ENCODE results near the gene GOSR2. TPM values are rescaled to one million over a fixed set of nuclear protein-coding genes. Genes with fewer than 3 reads are reported as not detected.
A peak's percentile ranks its signal among the peaks of the same experiment; 100 is the strongest.

GOSR2 gene
- total and polyA plus RNA-seq, 3 experiments from 2014 or later, result 50.6 to 62.4 (median 61.1) TPM

DNA sequence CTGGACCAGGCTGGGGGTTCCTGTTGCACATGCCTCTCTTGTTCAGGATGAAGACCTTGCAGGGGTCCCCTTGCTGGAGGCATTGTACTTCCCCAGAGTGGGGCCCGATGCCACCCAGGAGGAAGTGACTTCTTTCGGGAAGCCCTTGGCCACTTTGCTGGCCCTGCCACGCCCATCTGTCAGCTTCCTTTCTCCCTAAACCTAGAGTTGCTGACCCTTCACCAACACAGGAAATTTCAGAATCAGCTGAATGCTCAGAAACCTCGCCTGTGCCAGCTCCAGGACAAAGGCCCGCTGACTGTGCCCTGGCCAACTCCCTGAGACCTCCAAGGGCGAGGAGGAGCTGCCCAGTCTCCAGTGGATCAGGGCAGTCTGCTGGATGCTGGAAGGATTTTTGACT lies 44.9 kb upstream of the GOSR2 start:
- no peak overlapping the region for H3K4me3 ChIP-seq (ENCODE audit: low read length)
- H3K9me3 Mint-ChIP-seq, result no peaks in the 10 kb centered on the region
- ChIA-PET CTCF (no interaction called here), POLR2A (no interaction called here)
- no peak overlapping the region for H3K27ac ChIP-seq (ENCODE audit: low read depth, low read length)
- peaks cover 0 to 1% of the 10 kb centered on the region in 2 donors for H3K27me3 Mint-ChIP-seq
- H3K27ac Mint-ChIP-seq, result no peak overlapping the region
- no peaks in the 10 kb centered on the region for H3K36me3 ChIP-seq (ENCODE audit: insufficient read depth, low read length)
- peaks cover 0 to 4% (median 0%) of the 10 kb centered on the region in 3 donors for H3K4me1 Mint-ChIP-seq
- no peaks in the 10 kb centered on the region for H3K36me3 Mint-ChIP-seq
- H3K4me3 Mint-ChIP-seq, result no peak overlapping the region
- H3K9me3 ChIP-seq (ENCODE audit: low read length), result no peaks in the 10 kb centered on the region
- H3K27me3 ChIP-seq (ENCODE audit: insufficient read depth, low read length, poor library complexity, severe bottlenecking), result no peaks in the 10 kb centered on the region
- no peak for DNase-seq
- no peaks in the 10 kb centered on the region for H3K4me1 ChIP-seq (ENCODE audit: insufficient read depth, low read length)

DNA sequence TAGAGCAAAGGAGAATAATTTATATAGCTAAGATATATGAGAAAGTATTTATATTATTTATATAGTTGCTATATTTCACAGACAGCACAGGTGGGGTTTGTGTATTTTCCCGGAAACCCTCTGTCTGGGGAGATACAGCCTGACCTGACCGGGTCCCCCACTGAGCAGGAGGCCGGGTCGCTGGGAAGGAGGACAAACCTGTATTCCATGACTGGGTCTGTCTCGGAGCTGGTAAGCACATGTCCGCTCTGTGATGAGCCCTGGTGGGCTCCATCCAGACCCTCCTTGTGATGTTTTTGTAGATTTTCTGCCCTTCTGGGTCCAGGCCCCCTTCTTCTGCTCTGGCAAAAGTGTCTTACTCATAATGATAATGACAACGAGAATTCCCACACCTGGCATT lies 43.9 kb upstream of the GOSR2 start:
- H3K36me3 Mint-ChIP-seq, result no peaks in the 10 kb centered on the region
- no peaks in the 10 kb centered on the region for H3K9me3 ChIP-seq (ENCODE audit: low read length)
- H3K4me3 Mint-ChIP-seq, result no peak overlapping the region
- no peak overlapping the region for H3K27ac ChIP-seq (ENCODE audit: low read depth, low read length)
- POLR2A ChIA-PET, result no interaction called here
- peaks cover 0 to 1% of the 10 kb centered on the region in 2 donors for H3K27me3 Mint-ChIP-seq
- peaks cover 0 to 4% (median 0%) of the 10 kb centered on the region in 3 donors for H3K4me1 Mint-ChIP-seq
- no peaks in the 10 kb centered on the region for H3K9me3 Mint-ChIP-seq
- no peaks in the 10 kb centered on the region for H3K27me3 ChIP-seq (ENCODE audit: insufficient read depth, low read length, poor library complexity, severe bottlenecking)
- DNase-seq, result no peak
- H3K27ac Mint-ChIP-seq, result no peak overlapping the region
- H3K4me3 ChIP-seq (ENCODE audit: low read length), result no peak overlapping the region
- no peaks in the 10 kb centered on the region for H3K4me1 ChIP-seq (ENCODE audit: insufficient read depth, low read length)
- H3K36me3 ChIP-seq (ENCODE audit: insufficient read depth, low read length), result no peaks in the 10 kb centered on the region
- CTCF ChIA-PET, result no interaction called here

DNA sequence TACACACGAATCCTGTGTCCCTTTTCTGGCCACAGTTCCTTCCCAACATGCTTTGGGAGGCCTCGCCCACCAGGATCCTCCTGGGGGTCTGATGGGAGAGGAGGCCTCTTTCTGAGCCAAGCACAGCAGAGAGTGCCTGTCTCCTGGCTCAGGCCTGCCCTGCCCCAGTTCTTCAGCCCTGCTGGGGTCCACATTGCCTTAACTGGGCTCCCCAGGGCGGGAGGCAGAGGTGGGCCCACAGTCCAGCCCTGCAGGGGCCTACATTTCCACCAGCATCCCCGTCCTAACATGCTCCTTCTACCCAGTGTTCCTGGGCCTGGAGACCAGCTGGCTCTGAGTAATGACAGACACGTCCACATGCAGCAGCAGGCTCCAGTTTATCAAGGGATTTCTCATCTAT lies 41.9 kb upstream of the GOSR2 start:
- Mint-ChIP-seq H3K27me3 (peaks cover 6% of the 10 kb centered on the region in 2 donors), H3K9me3 (no peaks in the 10 kb centered on the region), H3K4me3 (no peak overlapping the region), H3K36me3 (no peaks in the 10 kb centered on the region), H3K4me1 (peaks cover 0 to 4% (median 0%) of the 10 kb centered on the region in 3 donors), H3K27ac (no peak overlapping the region)
- no peaks in the 10 kb centered on the region for H3K36me3 ChIP-seq (ENCODE audit: insufficient read depth, low read length)
- no peaks in the 10 kb centered on the region for H3K4me1 ChIP-seq (ENCODE audit: insufficient read depth, low read length)
- POLR2A ChIA-PET, result no interaction called here
- H3K4me3 ChIP-seq (ENCODE audit: low read length), result no peak overlapping the region
- CTCF ChIA-PET, result no interaction called here
- H3K27me3 ChIP-seq (ENCODE audit: insufficient read depth, low read length, poor library complexity, severe bottlenecking), result no peaks in the 10 kb centered on the region
- DNase-seq, result no peak
- H3K27ac ChIP-seq (ENCODE audit: low read depth, low read length), result no peak overlapping the region
- no peaks in the 10 kb centered on the region for H3K9me3 ChIP-seq (ENCODE audit: low read length)

DNA sequence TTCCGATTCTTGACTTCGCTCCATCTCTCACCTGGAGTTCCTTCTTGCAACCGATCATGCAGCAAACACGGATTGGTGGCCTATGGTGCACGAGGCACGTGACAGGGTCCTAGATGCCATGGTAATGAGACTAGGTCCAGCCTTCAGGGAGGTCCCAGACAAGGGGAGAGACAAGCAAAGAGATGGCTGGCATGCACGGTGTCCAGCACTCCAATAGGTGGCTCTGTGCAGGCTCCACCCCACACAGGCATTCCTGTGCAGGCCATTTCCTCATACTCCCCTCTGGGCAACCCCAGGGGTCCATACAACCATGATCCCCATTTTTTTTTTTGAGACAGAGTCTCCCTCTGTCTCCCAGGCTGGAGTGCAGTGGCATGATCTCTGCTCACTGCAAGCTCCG lies 40.3 kb upstream of the GOSR2 start:
- ChIA-PET POLR2A (no interaction called here), CTCF (no interaction called here)
- H3K27me3 ChIP-seq (ENCODE audit: insufficient read depth, low read length, poor library complexity, severe bottlenecking), result no peaks in the 10 kb centered on the region
- Mint-ChIP-seq H3K4me1 (peaks cover 0 to 3% (median 0%) of the 10 kb centered on the region in 3 donors), H3K27ac (no peak overlapping the region), H3K9me3 (no peaks in the 10 kb centered on the region), H3K4me3 (no peak overlapping the region), H3K27me3 (peaks cover 6 to 13% of the 10 kb centered on the region in 2 donors), H3K36me3 (no peaks in the 10 kb centered on the region)
- no peaks in the 10 kb centered on the region for H3K36me3 ChIP-seq (ENCODE audit: insufficient read depth, low read length)
- H3K4me1 ChIP-seq (ENCODE audit: insufficient read depth, low read length), result no peaks in the 10 kb centered on the region
- H3K9me3 ChIP-seq (ENCODE audit: low read length), result no peaks in the 10 kb centered on the region
- no peak overlapping the region for H3K4me3 ChIP-seq (ENCODE audit: low read length)
- H3K27ac ChIP-seq (ENCODE audit: low read depth, low read length), result no peak overlapping the region
- no peak for DNase-seq

DNA sequence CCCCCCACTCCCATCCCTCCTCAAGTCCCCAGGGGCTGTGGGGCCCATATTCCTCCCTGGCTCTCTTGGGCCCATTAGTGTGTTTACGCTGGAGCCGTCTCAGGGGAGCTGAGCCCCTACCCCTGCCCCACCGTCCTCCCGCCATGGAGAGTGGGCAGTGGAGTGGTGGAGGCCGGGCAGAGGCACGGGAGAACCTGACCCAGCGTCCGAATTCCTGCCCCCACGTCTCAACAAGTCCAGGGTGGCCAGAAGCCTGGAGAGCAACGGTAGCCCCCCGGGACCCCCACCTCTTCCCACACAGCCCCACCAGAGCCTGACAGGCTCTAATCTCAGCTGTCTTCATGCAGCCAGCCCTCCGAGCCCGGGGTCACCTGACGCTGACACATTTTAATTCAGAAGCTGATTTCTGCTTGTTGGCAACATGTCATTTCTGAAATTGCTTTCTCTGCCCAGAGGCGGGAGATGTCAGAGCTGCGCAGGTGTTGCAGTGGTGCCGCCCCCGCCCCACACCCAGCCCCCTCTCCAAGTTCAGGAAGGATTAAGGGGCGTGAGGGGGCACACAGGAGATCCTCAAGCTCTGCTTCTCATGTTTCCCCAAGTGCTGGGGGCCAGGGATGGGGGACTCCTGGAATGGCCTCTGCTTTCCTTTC lies 39.0 kb upstream of the GOSR2 start:
- Histone ChIP-seq H3K36me3 (ENCODE audit: insufficient read depth, low read length) (no peaks in the 10 kb centered on the region), H3K27ac (ENCODE audit: low read depth, low read length) (no peak overlapping the region), H3K4me1 (ENCODE audit: insufficient read depth, low read length) (no peaks in the 10 kb centered on the region), H3K4me3 (ENCODE audit: low read length) (no peak overlapping the region), H3K9me3 (ENCODE audit: low read length) (no peaks in the 10 kb centered on the region), H3K27me3 (ENCODE audit: insufficient read depth, low read length, poor library complexity, severe bottlenecking) (no peaks in the 10 kb centered on the region)
- Mint-ChIP-seq H3K4me1 (no peaks in the 10 kb centered on the region), H3K4me3 (no peak overlapping the region), H3K9me3 (no peaks in the 10 kb centered on the region), H3K27me3 (peaks cover 4 to 20% of the 10 kb centered on the region in 2 donors), H3K27ac (no peak overlapping the region), H3K36me3 (no peaks in the 10 kb centered on the region)
- CTCF ChIA-PET, result no interaction called here
- DNase-seq, result no peak
- POLR2A ChIA-PET, result no interaction called here

DNA sequence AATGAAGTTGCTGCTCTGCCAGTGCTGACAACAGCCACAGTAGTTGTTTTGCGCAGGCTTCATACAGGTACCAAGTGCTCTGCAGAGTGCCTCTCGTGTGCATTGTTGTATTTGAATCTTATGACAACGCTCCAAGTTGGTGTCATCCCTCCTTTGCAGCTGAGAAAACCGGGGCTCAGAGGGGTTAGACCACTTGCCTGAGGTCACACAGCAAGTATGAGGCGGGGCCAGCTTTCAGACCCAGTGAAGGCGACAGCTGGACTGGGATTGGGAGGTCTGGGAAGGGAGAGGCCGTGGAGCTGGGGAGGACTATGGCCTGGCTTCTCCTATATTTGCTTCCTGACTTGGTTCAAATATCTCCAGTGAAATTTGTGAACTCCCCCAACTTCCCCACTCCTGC lies 38.4 kb upstream of the GOSR2 start:
- H3K4me3 Mint-ChIP-seq, result no peak overlapping the region
- Histone ChIP-seq H3K36me3 (ENCODE audit: insufficient read depth, low read length) (no peaks in the 10 kb centered on the region), H3K9me3 (ENCODE audit: low read length) (no peaks in the 10 kb centered on the region), H3K27ac (ENCODE audit: low read depth, low read length) (no peak overlapping the region), H3K4me1 (ENCODE audit: insufficient read depth, low read length) (no peaks in the 10 kb centered on the region), H3K27me3 (ENCODE audit: insufficient read depth, low read length, poor library complexity, severe bottlenecking) (no peaks in the 10 kb centered on the region), H3K4me3 (ENCODE audit: low read length) (no peak overlapping the region)
- ChIA-PET CTCF (no interaction called here), POLR2A (no interaction called here)
- no peaks in the 10 kb centered on the region for H3K36me3 Mint-ChIP-seq
- no peak overlapping the region for H3K27ac Mint-ChIP-seq
- H3K27me3 Mint-ChIP-seq, result peaks cover 4 to 20% of the 10 kb centered on the region in 2 donors
- H3K9me3 Mint-ChIP-seq, result no peaks in the 10 kb centered on the region
- no peak for DNase-seq
- H3K4me1 Mint-ChIP-seq, result no peaks in the 10 kb centered on the region

DNA sequence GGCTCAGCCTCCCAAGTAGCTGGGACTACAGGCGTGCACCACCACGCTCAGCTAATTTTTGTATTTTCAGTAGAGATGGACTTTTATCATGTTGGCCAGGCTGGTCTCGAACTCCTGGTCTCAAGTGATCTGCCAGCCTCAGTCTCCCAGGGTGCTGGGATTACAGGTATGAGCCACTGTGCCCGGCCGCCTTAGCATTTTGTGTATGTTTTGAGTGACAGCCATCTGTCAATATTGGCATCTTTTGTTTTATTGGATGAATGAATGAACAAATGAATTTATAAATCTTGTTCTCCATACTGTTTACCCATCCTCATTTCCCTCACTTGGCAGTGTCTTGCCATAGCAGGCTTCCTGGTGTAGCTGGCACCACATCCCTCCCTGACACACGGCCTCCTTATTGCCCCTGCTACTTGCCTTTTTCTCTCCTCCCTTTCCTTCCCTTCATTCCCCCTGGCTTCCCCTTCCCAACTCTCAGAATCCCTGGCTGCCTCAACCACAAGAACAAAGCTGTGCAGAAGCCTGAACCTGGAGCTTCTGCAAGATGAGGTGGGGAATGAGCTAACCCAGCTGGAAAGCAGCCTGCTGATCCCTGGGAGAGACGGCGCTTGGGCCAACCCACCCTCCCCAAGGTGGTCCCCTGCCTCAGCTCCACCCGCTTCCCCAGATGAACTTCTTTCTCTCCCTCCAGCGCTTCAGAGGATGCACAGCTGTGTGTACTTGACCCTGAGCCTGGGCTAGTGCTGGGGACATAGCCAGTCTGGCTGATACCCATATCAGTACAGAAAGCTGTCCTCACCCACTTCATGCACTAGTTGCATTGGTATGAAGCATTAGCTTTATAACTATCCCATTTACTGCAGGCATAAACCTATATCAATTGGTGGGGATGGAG lies 37.3 kb upstream of the GOSR2 start:
- H3K4me1 Mint-ChIP-seq, result no peaks in the 10 kb centered on the region
- H3K9me3 ChIP-seq (ENCODE audit: low read length), result no peaks in the 10 kb centered on the region
- no peak overlapping the region for H3K27ac ChIP-seq (ENCODE audit: low read depth, low read length)
- H3K27me3 ChIP-seq (ENCODE audit: insufficient read depth, low read length, poor library complexity, severe bottlenecking), result no peaks in the 10 kb centered on the region
- POLR2A ChIA-PET, result no interaction called here
- no peaks in the 10 kb centered on the region for H3K36me3 ChIP-seq (ENCODE audit: insufficient read depth, low read length)
- DNase-seq, result no peak
- no peaks in the 10 kb centered on the region for H3K4me1 ChIP-seq (ENCODE audit: insufficient read depth, low read length)
- H3K9me3 Mint-ChIP-seq, result no peaks in the 10 kb centered on the region
- peaks cover 4 to 27% of the 10 kb centered on the region in 2 donors for H3K27me3 Mint-ChIP-seq
- H3K36me3 Mint-ChIP-seq, result no peaks in the 10 kb centered on the region
- peak overlapping the region in 1 of 8 donors; percentile 20 for H3K27ac Mint-ChIP-seq
- CTCF ChIA-PET, result no interaction called here
- H3K4me3 Mint-ChIP-seq, result no peak overlapping the region
- no peak overlapping the region for H3K4me3 ChIP-seq (ENCODE audit: low read length)

DNA sequence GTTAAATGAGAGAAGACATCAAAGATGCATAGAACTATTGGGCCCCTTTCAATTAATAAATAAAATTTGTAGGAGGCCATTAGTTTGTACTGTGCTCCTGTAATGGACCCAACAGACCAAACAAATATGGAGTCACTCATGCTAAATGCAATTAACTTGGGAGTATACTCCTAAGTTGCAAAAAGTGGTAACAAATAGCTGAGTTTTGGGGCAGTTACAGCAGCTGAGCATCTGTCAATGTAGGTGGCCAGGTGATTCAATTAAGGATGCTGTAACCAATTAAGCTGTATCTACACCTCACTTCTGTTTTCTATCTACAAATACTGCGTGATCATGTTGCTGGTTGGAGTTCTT lies 36.7 kb upstream of the GOSR2 start:
- ChIA-PET POLR2A (no interaction called here), CTCF (no interaction called here)
- no peak overlapping the region for H3K27ac Mint-ChIP-seq
- H3K27me3 ChIP-seq (ENCODE audit: insufficient read depth, low read length, poor library complexity, severe bottlenecking), result no peaks in the 10 kb centered on the region
- H3K9me3 ChIP-seq (ENCODE audit: low read length), result no peaks in the 10 kb centered on the region
- no peaks in the 10 kb centered on the region for H3K9me3 Mint-ChIP-seq
- no peaks in the 10 kb centered on the region for H3K36me3 Mint-ChIP-seq
- H3K27me3 Mint-ChIP-seq, result peaks cover 6 to 30% of the 10 kb centered on the region in 2 donors
- H3K4me1 ChIP-seq (ENCODE audit: insufficient read depth, low read length), result no peaks in the 10 kb centered on the region
- H3K27ac ChIP-seq (ENCODE audit: low read depth, low read length), result no peak overlapping the region
- H3K4me3 ChIP-seq (ENCODE audit: low read length), result no peak overlapping the region
- H3K4me3 Mint-ChIP-seq, result no peak overlapping the region
- DNase-seq, result no peak
- no peaks in the 10 kb centered on the region for H3K36me3 ChIP-seq (ENCODE audit: insufficient read depth, low read length)
- no peaks in the 10 kb centered on the region for H3K4me1 Mint-ChIP-seq
